Lower leg skin (tissue), 3 donors: ENCODE data around the gene TXLNB.

Source experiments
- POLR2A ChIP-seq, 2 donors: fragments of 450-650 bp; IDR thresholded peaks; one replicate each; pipeline ENCODE4 v1.6.1; 2016 to 2017; ENCODE audit warnings: antibody characterized with exemption in 2 of 2, mild to moderate bottlenecking in 1 of 2, moderate library complexity in 1 of 2
- TF ChIP-seq, protein P1 (sequence below), 3 donors: fragments of 450-650 bp; IDR thresholded peaks; one replicate each; pipeline ENCODE4 v1.5.1; 2016; ENCODE audit warnings: antibody characterized with exemption in 3 of 3, mild to moderate bottlenecking in 3 of 3, moderate library complexity in 2 of 3

DNA sequence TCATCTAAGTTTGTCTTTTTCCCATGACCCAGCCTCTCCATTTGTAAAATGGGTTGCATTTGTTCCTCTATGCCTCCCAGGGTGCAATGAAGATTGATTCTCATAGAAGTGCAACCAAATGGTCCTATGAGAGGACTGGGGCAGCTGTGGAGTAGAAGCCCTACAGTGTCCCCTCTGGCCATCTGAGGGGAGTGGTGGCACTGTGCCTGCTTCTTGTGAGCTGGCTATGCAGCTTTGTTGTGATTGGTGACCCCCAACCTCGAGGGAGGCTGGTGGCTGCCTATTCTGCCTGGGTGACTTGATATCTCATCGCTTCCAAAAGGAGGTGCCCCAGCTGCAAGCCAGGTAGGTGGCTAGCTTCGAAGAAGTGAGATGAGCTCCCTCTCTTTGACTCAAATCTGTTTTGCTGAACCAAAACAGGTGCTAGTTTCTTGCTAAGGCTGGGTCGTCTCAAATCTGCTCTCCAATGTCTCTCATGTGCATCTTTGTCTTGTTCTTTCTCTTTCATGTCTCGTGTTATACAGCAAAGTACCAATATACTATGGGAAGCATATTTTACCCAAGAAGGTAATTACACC lies 33.9 kb downstream of the TXLNB start:
- TF ChIP-seq, protein P1, sequence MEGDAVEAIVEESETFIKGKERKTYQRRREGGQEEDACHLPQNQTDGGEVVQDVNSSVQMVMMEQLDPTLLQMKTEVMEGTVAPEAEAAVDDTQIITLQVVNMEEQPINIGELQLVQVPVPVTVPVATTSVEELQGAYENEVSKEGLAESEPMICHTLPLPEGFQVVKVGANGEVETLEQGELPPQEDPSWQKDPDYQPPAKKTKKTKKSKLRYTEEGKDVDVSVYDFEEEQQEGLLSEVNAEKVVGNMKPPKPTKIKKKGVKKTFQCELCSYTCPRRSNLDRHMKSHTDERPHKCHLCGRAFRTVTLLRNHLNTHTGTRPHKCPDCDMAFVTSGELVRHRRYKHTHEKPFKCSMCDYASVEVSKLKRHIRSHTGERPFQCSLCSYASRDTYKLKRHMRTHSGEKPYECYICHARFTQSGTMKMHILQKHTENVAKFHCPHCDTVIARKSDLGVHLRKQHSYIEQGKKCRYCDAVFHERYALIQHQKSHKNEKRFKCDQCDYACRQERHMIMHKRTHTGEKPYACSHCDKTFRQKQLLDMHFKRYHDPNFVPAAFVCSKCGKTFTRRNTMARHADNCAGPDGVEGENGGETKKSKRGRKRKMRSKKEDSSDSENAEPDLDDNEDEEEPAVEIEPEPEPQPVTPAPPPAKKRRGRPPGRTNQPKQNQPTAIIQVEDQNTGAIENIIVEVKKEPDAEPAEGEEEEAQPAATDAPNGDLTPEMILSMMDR (IDR thresholded peaks at IDR 0.05): no peak
- no peak for TF ChIP-seq POLR2A (IDR thresholded peaks at IDR 0.05)
